Endometrial microvascular endothelial cells (primary cell): ENCODE results near the gene HMX3. TPM values are rescaled to one million over a fixed set of nuclear protein-coding genes. Genes with fewer than 3 reads are reported as not detected.

Experiments used
- in situ Hi-C: cut with HindIII; loops from 2 replicates; pipeline ENCODE4 v1.10.0; 2017; ENCODE audit warnings: low sequenced_read_pairs, low pct_unique_long_range_greater_than_20kb; ENCODE audit errors: inconsistent ontology term
- total RNA-seq: library from RNA; depleted of rRNA; stranded (reverse); fragments of >200 nt; gene quantifications from one replicate; pipeline ENCODE4 v1.2.3, GENCODE V29; 2015; ENCODE audit errors: inconsistent ontology term

Gene HMX3
- total RNA-seq, 1 donor from 2014 or later: not detected

DNA sequence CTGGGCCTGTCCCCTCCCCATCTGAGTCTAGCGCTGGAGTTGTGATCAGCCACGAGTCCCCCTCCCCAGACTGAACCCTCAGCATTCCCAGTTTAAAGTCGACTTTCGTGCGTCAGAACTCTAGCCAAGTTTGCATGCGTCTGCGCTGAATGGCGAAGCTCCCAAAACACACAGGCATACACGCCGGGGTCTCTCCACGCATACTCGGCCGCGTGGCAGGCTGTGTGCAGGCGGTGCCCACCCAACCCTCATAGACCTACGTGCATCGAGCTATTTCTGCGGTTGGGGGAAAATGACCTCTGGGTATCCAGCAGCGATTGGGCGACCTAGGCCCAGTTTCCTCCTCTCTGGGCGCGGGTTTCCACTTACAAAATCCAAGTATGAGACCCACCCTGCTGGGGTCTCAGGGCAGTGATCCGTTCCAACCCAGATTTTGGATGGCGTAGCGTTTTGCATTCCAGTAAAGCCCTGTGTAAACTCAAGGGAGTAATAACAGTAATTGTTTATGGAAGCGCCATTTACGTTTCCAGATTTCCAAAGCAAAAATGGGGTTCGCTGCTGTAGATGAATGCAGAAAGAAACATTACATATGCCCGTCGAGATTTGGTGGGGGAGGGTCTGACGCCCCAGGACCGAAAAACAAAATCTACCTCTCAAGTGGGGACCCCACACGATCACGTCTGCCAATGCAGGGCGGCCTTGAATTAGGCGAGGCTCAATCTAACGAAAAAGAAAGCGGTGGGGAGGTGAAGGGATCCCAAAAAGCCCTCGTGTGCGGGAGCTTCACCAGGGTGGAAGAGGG is 2.0 kb upstream of the HMX3 start:
- in situ Hi-C loops: no loop called here

DNA sequence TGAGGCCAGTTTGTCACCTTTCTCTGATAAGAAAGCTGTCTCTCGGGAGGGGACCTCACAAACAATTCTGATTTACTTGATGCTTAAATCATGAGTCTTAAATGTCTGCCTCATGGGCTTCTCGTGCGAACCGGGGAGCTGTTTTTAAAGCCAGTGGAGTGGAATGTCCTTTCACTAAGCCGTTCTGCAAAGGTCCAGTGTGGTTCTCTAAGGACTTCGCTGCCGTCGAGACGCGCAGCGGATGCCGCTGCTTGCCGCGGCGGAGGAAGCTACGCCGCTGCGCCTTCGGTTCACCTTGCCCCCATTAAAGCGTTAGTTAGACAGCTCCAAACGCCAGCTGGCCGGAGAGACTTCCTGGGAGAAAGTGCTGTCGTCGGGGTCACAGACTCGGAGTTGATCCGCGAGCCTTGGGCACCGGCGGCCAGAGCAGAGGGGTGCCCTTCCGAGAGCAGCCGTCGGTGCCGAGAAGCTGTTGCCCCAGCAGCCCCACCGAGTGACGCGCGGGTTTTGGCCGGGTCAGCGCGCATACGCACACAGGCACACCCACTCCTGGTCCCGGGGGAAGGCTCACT is 1.3 kb upstream of the HMX3 start:
- in situ Hi-C loops: no loop called here

DNA sequence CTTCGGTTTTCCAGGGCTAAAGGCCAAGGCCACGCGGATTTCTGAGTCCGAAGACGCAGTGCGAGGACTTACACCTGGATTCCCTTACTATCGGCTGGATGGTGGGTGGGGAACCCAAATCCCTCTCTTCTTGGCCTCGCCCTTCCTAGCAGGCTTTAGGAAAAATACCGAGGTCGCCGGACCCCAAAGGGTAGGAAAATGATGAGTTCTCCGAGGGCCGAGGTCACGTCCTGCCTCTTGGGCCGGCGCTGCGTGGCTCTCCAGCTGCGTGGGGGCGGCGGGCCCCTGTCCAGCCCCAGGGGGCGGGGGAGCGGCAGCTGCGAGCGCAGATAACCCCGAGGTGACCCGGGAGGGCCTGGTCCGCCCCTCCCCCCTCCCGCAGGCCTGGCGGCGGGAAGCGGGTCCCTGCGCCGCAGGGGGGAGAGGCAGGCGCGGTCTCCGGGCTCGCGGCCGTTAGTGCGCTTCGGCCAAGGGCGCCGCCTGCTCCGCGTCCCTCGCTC is 805 bp upstream of the HMX3 start:
- in situ Hi-C loops: no loop called here

DNA sequence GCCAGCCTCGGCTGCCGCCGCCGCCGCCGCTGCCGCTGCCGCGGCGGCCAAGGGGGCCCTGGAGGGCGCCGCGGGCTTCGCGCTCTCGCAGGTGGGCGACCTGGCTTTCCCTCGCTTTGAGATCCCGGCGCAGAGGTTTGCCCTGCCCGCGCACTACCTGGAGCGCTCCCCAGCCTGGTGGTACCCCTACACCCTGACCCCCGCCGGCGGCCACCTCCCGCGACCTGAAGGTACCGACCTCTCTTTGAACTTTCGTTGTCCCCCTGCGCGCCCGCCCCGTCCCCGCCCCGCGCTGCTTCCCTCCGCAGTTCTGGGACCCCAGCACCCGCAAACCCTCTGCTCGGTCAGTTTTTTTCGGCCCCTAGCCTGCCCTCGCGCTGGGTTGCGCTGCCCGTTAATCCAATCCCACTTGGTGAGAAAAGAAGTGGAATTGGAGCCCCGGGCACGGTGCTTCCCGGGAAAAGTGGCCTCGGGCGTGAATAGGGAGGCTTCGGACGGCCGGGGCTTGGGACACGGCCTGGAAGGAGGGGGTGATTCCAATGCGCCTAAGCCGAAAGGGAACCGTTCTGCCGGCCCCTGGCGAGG is 543 bp downstream of the HMX3 start:
- in situ Hi-C loops: no loop called here

DNA sequence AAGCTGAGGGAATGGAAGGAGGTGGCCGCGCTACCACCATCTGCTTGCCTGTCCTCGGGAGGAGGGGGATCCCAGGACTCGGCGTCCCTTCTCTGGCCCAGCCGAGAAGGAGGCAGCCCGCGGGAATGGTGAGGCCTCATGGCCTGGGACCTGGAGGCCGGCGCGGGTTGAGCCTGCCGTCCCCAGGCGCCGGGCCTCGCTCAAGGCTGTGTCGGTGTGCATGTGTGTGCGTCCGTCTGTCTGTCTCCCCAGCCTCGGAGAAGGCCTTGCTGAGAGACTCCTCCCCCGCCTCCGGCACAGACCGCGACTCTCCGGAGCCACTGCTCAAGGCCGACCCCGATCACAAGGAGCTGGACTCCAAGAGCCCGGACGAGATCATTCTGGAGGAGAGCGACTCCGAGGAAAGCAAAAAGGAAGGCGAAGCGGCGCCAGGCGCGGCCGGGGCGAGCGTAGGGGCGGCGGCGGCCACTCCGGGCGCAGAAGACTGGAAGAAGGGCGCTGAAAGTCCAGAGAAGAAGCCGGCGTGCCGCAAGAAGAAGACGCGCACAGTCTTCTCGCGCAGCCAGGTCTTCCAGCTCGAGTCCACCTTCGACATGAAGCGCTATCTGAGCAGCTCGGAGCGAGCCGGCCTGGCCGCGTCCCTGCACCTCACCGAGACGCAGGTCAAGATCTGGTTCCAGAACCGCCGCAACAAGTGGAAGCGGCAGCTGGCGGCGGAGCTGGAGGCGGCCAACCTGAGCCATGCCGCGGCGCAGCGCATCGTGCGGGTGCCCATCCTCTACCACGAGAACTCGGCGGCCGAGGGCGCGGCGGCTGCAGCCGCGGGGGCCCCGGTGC is 1.3 kb downstream of the HMX3 start:
- in situ Hi-C loops: no loop called here

DNA sequence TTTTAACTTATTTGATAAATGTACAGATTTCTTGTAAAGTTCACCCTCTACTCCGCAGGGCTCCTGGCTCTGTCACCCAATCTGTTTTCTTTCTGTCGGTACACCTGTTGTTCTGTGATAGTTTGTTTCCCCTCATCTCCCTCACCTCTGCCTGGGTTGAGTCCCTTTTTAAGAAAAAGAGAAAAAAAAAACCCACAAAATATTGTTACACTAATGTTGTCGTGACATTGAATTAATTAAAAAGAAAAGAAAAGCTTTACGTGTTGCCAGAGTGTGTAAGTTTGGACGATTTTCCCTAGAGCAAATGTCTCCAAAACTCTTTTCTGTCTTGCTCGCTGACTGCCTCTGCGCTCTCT is 3.4 kb downstream of the HMX3 start:
- in situ Hi-C loops: no loop called here

DNA sequence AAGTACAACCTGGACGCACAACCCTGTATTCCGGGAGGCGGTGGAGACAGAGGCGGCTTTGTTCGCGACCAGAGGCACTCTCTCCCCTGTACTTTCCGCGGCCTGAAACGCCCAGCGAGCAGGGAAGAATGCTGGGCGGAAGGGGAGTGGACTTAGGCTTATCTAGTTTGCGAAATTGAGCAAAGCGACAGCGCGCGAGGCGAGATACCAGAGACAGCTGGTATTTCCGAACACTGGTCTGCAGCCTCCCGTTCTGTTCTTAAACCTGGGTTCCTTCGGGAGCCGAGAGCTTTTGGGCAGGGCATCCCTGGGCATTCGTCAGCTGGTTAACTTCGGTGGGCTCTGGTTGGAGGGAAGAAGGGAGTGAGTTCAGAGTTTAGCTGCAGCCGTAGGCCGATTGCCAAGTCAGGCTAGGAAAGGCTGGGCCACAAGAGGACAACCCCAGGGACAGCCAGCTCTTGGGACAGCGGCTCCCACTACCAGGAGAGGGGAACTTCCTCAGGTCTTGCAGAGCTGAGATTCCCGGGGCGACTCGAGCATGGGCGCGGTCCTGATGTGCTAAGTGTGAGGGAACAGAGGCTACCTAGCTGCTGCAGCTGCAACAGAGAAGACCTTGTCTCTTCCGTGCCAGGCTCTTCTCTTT is 3.9 kb downstream of the HMX3 start:
- in situ Hi-C loops: no loop called here

DNA sequence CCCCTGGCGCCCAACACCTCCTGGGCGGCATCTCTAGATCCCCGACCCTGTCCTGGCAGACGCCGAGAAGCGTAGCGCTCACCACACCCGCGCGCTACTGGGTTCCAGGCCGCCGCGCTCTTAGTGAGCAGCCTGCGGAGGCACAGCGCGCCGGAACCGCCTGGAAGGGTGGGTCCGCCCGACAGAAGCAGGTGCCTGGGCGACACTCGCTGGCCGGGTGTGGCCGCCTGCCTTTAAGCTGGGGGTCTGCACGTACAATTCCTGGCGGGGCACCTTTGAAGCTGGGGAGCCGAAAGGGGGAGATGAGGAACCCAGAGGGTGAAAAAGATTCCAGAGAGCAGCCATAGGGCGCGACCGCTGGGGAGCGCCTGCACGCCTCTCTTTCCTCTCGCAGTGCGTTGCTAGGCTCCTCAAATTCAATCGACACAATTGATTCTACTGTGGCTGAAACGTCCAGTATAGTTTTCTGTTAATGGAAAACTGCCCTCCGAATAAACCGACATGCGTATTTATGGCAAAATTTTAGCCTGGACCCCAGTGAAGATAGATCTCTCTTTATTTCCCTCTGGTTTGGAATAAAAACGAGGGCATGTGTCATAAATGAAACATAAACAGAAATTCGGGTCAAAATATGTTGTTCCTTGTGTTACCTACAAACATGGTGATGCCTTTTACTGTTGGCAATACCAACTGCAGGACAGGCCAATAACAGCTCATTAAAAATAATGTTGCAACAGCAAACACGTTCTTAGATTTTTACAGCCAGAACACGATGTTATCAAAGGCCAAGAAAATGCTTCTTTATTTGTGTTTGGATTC is 4.6 kb downstream of the HMX3 start:
- in situ Hi-C loops: no loop called here

DNA sequence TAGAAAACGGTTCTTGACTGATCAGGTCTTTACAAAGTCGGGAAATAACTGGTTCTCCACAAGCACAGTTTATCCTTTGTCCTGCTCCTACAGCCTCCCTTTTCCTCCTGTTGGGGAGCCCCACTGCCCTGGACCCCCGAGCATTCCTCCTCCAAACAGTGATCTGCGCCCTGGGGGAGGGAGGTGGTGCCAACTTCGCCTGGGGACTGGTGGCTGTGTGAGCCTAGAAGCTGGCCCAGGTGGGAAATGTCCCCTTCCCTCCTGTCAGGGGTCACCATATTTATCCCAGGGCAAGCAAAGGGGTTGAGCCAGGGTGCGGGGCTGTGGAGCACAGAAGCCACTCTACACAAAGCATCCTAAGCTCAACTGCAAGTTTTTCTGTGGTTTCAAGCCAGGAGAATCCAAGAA is 5.2 kb downstream of the HMX3 start:
- in situ Hi-C loops: no loop called here

DNA sequence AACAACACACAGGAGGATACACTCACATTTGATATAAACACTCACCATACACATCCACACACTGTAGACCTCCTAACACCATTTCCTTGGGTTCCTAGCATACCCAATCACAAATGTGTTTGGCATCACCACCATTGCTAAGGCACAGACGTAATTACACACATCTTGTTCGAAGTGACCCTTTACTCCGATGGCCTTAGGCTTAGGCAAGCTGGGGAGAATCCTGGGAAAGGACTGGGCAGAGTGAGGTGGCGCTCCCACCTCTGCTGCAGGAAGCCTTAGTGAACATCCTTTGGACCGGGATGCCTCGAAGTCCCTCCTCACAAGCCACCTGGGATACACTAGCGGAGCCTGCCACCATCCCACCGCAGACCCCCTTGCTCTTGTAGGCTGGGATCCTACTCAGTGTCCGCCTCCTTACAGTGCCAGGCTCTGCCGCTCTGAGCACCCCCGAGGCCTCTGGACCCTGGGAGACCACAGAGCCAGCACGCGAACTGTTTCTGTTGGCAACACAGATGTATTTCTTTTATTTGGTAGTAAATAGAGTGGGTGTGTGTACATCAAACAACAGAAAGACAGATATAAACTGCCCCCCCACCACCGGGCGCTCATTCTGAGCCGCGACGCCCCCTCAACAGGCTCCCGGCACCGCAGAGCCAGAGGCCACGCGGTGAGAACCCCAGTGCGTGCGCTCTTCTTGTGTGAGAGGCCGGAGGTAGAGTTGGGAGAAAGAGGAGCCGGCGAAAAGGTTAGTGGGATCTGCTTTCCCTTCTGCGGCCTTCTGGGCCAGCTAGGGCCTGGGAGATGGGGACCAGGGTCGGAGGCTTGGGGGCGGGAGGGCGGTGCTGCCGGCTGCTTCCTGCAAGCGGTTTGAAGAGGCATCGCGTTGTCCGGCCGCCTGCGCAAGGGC is 6.3 kb downstream of the HMX3 start:
- in situ Hi-C loops: no loop called here

DNA sequence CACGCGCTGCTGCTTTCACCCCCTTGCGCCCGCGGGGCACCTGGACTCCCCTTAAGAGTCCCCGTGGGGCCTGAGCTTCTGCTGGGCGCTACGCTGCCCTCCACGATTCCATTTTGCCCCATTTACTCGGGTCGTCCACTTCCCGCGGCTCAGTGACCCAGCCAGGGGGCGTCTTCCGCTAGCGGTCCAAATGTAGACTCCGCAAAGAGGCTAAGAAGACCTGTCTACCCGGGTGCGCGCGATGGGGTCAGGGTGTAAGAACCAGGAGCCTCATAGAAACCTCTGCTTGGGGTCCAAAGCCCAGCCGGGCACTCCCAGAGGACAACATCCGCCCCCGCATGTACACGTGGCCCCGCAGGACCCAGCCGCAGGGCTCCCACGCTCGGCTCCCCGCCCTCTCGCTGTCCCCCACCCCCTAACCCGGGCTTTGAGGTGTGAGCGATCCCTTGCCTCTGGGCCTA is 7.0 kb downstream of the HMX3 start:
- in situ Hi-C loops: no loop called here

DNA sequence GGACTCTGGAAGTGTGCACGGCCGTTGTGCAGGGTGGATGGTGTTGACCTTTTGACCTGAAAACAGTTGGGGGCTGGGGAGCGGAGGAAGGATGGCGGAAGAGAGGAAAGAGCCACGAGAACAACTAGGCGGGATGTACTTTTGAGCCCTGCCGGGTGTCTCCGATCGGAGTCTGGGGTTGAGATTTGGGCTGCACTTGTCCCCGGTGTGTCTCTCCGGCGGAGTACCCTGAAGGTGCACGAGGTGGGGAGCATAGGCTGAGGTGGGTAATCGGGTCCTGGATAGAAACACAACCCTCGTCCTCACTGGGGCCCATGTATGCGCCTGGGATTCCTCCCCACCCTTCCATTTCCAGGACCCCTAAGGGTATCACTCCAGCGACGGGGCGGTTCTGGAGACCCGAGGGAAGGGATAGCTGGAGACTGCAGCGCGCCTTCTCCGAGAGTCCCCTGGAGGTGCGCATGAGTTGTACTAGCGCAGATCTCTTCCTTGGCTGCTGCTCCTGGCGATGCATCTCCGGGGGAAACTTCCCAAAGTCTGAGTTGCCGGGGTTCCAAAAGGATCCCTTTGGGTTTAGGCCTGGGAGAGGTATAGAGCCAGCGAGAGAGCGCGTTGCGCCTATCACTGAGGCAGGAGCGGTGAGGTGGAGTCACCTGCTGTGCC is 7.5 kb downstream of the HMX3 start:
- in situ Hi-C loops: no loop called here

DNA sequence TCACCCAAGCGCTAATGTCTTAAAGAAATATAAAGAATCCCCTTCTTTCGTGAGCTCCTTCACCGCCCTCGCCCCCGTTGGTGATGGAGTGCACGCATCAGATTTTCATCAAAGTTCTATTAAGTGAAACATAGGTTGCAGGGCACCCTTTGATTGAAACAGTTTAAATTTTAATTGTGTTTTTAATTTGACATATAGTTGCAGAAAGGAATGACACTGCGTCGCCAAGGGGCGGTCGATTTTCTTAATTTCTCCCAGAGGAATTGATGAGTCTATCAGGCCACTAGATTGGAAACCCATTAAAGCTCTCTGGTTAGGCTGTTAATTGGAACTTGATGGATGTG is 8.0 kb downstream of the HMX3 start:
- in situ Hi-C loops: no loop called here

DNA sequence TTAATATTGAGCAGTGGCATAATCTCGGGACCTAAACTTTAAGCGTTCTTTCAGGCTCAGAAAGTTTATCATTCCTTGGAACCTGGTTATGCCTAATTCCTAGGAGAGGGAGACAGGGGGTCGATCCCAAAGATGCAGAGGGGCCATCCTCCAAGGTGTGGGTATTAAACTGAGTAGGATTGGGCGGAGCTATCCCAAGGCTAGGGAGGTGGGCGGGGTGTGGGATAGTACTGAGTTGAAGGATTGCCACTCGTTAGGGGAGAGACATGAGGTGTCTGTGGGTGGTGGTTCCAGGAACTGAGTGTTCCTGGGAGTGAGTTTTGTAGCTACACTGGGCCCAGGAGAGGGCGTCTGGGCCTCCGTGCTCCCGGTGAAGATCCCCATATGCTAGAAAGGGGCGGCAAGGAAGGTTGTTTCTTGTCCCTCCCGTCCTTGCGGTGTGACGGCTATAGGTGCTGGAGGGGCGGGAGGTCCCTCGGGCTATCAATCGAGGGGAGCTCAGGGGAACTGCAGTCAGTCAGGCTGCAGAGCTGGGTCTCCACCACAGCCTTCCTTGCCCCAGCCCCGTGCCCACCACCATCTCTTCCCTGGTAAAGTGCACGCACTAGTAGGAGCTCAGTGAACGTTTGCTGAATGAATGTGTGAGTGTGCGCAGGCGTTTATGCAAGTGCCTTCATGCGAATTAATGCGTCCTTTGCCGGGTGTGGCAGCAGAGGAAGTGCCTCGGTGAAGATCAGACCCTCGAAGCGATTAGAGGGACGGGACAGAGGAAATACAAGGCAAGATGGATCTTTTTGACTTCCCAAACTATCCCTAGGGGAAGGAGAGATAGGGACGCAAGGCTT is 9.1 kb downstream of the HMX3 start:
- in situ Hi-C loops: no loop called here

DNA sequence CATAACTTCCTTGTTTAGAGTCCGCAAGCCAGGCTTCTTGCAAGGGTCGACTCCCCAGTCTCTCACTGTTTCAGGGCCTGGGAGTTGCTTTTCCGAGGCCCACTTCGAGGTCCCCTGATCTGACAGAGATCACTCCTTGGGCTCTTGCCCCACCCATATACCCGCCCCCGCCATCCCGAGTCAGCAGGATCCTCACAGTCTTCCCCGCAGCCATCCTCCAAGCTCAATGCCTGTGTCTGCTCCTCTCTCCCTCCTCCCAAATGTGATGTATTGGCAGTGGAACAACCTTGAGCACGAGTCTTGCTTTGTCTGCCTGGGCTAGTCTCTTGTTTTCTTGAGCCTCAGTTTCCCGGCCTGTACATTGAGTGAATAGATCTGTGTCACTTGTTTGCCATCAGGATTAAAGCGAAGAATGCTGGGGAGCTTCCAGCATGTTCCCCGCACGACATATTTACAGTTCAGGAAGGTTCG is 9.8 kb downstream of the HMX3 start:
- in situ Hi-C loops: no loop called here
